GM21515 (cell line): ENCODE results near the gene HOXD1.

Experiments
- ATAC-seq: cut with Tn5 transposase; IDR thresholded peaks from one replicate; pipeline ENCODE4 v1.9.1; 2021; ENCODE audit not compliant: unreplicated experiment

HOXD1 gene

GRCh38 chr2:176164611-176165369 lies 23.7 kb upstream of the HOXD1 start:
- ATAC-seq = no peak

GRCh38 chr2:176165370-176166050 lies 23.0 kb upstream of the HOXD1 start:
- ATAC-seq = no peak

DNA sequence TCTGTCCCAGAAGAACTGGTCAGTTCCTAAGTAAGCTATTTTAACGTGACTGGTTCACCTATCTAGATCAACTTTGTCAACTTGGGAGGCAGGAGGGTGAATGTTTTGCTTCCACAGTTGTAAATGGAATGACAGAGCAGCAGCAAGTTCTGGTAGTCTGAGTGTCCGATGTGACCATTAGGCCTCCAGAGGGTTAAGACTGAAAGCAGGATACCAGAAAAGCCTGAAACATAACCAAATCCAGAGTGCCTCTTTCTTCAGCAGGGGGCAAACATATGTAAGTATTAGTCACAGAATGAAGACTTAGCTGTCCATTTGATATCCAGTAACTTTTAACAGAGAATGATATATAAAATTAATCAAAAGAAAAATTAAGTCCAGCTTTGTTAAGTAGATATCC lies 22.2 kb upstream of the HOXD1 start:
- ATAC-seq = no peak

GRCh38 chr2:176167398-176167797 lies 21.1 kb upstream of the HOXD1 start:
- ATAC-seq = no peak

- ATAC-seq = no peak
These were observed 19.3 kb upstream of the HOXD1 start for GRCh38 chr2:176169181-176169580.

DNA sequence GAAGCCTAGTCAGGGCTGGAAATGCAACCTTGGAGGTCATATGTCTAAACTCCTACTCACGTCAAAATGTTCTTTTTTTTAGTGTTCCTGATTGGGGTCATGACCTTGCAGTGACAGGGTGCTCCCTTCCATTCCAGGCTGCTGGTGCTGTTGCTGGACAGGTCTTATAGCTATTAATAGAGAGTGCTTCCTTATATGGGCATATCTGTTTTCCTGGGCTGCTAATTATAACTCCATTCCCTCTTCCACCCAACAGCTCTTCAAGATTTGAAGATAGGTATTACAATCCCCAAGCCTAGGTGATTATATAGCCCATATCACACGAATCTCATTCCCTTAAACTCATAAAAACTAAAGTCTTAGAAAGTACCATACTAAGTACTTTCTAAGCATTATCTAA lies 18.8 kb upstream of the HOXD1 start:
- ATAC-seq = no peak

GRCh38 chr2:176170602-176171305 lies 17.7 kb upstream of the HOXD1 start:
- no peak for ATAC-seq

DNA sequence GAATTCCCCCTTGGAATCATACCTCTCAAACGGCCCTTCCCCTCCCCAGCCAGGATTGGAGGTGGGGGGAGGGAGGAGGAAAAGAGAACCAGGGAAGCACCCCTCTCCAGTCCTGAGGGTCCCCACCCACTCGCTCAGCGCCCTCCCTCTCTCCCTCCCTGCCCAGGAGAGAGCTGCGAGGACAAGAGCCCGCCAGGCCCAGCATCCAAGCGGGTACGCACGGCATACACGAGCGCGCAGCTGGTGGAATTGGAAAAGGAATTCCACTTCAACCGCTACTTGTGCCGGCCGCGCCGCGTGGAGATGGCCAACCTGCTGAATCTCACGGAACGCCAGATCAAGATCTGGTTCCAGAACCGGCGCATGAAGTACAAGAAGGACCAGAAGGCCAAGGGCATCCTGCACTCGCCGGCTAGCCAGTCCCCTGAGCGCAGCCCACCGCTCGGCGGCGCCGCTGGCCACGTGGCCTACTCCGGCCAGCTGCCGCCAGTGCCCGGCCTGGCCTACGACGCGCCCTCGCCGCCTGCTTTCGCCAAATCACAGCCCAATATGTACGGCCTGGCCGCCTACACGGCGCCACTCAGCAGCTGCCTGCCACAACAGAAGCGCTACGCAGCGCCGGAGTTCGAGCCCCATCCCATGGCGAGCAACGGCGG lies 17.0 kb upstream of the HOXD1 start:
- no peak for ATAC-seq

DNA sequence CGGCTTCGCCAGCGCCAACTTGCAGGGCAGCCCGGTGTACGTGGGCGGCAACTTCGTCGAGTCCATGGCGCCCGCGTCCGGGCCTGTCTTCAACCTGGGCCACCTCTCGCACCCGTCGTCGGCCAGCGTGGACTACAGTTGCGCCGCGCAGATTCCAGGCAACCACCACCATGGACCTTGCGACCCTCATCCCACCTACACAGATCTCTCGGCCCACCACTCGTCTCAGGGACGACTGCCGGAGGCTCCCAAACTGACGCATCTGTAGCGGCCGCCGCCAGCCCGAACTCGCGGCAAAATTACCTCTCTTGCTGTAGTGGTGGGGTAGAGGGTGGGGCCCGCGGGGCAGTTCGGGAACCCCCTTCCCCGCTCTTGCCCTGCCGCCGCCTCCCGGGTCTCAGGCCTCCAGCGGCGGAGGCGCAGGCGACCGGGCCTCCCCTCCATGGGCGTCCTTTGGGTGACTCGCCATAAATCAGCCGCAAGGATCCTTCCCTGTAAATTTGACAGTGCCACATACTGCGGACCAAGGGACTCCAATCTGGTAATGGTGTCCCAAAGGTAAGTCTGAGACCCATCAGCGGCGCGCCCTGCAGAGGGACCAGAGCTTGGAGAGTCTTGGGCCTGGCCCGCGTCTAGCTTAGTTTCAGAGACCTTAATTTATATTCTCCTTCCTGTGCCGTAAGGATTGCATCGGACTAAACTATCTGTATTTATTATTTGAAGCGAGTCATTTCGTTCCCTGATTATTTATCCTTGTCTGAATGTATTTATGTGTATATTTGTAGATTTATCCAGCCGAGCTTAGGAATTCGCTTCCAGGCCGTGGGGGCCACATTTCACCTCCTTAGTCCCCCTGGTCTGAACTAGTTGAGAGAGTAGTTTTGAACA lies 16.2 kb upstream of the HOXD1 start:
- ATAC-seq = no peak

DNA sequence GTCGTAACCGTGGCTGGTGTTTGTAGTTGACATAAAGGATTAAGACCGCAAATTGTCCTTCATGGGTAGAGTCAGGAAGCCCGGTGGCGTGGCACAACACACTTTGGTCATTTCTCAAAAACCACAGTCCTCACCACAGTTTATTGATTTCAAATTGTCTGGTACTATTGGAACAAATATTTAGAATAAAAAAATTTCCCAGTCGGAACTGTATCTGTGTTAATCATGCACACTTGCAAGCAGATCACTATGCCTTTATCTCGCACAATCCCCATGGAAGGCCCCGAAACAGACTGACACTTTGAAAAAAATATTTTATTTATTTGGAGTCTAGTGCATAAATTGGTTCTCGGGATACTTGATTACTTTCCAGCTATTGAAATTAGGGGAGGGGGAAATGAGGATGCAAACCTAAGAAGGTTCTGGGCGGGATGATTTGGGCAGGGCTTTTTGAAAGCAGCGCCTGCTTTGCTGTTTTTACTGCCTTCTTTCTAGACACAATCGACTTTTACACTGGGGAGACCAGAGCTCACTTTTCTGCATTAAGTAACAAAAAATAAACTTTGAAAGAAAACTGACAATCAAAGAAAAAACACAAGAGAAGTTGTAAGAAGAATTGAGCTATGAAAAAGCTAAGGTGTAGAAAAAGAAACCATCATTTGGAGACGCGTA lies 15.4 kb upstream of the HOXD1 start:
- no peak for ATAC-seq

GRCh38 chr2:176173567-176174381 lies 14.7 kb upstream of the HOXD1 start:
- ATAC-seq = no peak

DNA sequence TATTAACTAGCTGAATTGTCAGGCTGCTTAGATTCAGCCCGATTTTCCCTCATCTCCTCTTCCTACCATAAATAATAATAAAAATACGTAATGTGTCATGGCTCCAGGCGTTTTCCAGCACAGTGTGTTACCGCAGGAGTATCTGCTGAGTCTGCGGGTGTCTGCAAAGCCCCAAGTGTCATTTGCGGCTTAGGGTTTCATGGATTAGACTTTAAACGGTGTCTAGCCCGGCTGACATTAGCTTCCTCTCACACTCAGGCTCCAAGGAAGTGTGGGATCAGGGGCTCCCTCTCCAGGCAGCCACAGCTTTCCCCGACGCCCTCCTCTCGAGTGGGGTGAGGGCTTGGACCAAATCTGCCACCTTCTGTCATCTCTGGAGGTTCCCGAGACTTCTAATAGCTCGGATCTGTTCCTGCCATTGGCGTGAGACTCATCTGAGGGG lies 14.1 kb upstream of the HOXD1 start:
- ATAC-seq = no peak

DNA sequence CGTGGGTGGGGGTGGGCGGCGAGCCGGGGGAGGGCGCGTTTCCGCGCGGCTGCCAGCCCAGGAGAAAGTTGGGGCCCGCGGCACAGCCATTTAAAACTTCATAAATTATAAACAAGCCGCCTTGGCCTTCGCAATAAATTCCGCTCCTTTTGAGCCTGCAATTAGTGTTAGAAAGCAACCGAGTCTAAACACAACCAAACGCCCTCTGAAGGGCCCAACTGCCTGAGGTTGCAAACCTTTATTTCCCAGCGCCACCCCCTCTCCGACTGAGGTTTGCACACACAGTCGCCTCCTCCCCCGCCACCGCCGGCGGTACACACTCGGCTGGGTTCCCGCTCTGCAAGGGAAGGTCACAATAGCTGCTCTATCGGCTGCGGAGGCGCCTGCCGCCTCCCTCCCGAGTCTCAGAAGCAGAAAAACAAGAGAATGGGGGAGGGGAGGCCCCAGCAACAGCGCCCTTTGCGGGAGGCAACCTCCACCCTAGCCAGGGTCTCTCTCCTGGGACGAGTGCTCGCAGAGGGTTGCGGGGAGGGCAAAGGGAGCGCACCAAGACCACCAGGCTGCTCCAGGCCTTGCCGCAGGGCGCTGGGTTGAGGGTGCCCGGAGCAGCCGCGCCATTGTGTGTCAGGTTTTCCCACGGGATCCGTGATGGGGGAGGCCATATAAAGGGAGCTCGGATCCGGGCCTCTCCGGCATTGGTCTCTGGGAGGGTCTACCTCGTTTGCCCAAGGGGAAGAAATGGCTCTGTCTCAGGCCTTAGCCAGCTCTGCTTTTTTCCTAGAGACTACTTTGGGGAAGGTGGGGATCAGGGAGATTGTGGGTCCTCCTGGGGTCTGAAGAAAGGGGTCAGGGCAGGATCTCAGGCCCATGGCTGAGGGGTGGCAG lies 13.4 kb upstream of the HOXD1 start:
- ATAC-seq = no peak

GRCh38 chr2:176175709-176176607 lies 12.5 kb upstream of the HOXD1 start:
- no peak for ATAC-seq

GRCh38 chr2:176177580-176178037 lies 10.9 kb upstream of the HOXD1 start:
- no peak for ATAC-seq

- no peak for ATAC-seq
These were observed 10.3 kb upstream of the HOXD1 start for GRCh38 chr2:176178038-176178756.
